HL-60 (cell line): ENCODE measurements around the gene SPATS2.

Experiments
- DNase-seq, 2 experiments: peaks; one replicate each; pipeline ENCODE4 v3.0.0-alpha.2; 2010 to 2020; ENCODE audit warnings: low read depth in 1 of 2, low spot score in 1 of 2
- H3K27ac ChIP-seq: fragments of 250-450 bp; sonication (Bioruptor Pico); replicated peaks from 2 replicates; pipeline ENCODE4 v1.5.1; 2020; ENCODE audit warnings: mild to moderate bottlenecking, moderate library complexity
- H3K27me3 ChIP-seq: fragments of 250-450 bp; sonication (Bioruptor Pico); 2 replicates; pipeline ENCODE4 v1.5.1; 2021; ENCODE audit warnings: mild to moderate bottlenecking, moderate library complexity; ENCODE audit not compliant: insufficient read depth, poor library complexity, severe bottlenecking
- H3K4me3 ChIP-seq: replicated peaks from 2 replicates; pipeline ENCODE4 v1.5.1; 2011; ENCODE audit warnings: mild to moderate bottlenecking, control low read depth, low read length; ENCODE audit not compliant: insufficient read depth
- CTCF ChIP-seq: IDR thresholded peaks from one replicate; pipeline ENCODE4 v1.5.1; 2011; ENCODE audit warnings: low read length, control low read depth, inconsistent platforms; ENCODE audit not compliant: insufficient read depth
- GABPA ChIP-seq: IDR thresholded peaks from 2 replicates; pipeline ENCODE4 v1.6.1; 2012; ENCODE audit warnings: low read depth
- POLR2AphosphoS5 ChIP-seq: IDR thresholded peaks from 2 replicates; pipeline ENCODE4 v1.6.1; 2012; ENCODE audit warnings: low read depth
- REST ChIP-seq: IDR thresholded peaks from 2 replicates; pipeline ENCODE4 v1.6.1; 2012; ENCODE audit warnings: low read depth; ENCODE audit not compliant: insufficient replicate concordance
- SPI1 ChIP-seq: IDR thresholded peaks from 2 replicates; pipeline ENCODE4 v1.6.1; 2012; ENCODE audit warnings: low read depth, mild to moderate bottlenecking, borderline replicate concordance

The SPATS2 gene

GRCh38 chr12:49366652-49367380 lies 446 bp upstream of the SPATS2 start:
- peak overlapping the region; percentile 97 for H3K27ac ChIP-seq
- H3K4me3 ChIP-seq = peak overlapping the region; percentile 68
- peak; percentile 87 to 90 for DNase-seq
- TF ChIP-seq POLR2AphosphoS5 = peak; percentile 62; the same call in 1 of the 2 replicates
- TF ChIP-seq SPI1 = no peak
- TF ChIP-seq GABPA = no peak
- TF ChIP-seq REST = peak; percentile 18
- no peak for TF ChIP-seq CTCF
- H3K27me3 ChIP-seq = no peaks in the 10 kb centered on the region

- no peaks in the 10 kb centered on the region for H3K27me3 ChIP-seq
- TF ChIP-seq SPI1 = no peak
- TF ChIP-seq CTCF = no peak
- no peak overlapping the region for H3K4me3 ChIP-seq
- no peak for DNase-seq
- H3K27ac ChIP-seq = no peak overlapping the region
Measured at GRCh38 chr12:49368240-49368600, 958 bp downstream of the SPATS2 start.

- Histone ChIP-seq H3K4me3 (no peak overlapping the region), H3K27ac (no peak overlapping the region), H3K27me3 (no peaks in the 10 kb centered on the region)
- DNase-seq = peak in 1 of 2 experiments; percentile 55
- TF ChIP-seq SPI1 (no peak), GABPA (no peak), REST (no peak), CTCF (no peak), POLR2AphosphoS5 (no peak)
Measured at GRCh38 chr12:49369411-49370145, 2.3 kb downstream of the SPATS2 start.

- Histone ChIP-seq H3K27ac (no peak overlapping the region), H3K27me3 (no peaks in the 10 kb centered on the region), H3K4me3 (no peak overlapping the region)
- TF ChIP-seq REST = no peak
- no peak for DNase-seq
Measured at GRCh38 chr12:49370539-49370938, 3.3 kb downstream of the SPATS2 start.
